ENCODE measurements around the gene MICALL1.
"Not testable (repeated sequence)": the region's sequence is repeated elsewhere in the genome, so short reads cannot be mapped to it uniquely, and the experiment has no call there.

MICALL1 gene

DNA sequence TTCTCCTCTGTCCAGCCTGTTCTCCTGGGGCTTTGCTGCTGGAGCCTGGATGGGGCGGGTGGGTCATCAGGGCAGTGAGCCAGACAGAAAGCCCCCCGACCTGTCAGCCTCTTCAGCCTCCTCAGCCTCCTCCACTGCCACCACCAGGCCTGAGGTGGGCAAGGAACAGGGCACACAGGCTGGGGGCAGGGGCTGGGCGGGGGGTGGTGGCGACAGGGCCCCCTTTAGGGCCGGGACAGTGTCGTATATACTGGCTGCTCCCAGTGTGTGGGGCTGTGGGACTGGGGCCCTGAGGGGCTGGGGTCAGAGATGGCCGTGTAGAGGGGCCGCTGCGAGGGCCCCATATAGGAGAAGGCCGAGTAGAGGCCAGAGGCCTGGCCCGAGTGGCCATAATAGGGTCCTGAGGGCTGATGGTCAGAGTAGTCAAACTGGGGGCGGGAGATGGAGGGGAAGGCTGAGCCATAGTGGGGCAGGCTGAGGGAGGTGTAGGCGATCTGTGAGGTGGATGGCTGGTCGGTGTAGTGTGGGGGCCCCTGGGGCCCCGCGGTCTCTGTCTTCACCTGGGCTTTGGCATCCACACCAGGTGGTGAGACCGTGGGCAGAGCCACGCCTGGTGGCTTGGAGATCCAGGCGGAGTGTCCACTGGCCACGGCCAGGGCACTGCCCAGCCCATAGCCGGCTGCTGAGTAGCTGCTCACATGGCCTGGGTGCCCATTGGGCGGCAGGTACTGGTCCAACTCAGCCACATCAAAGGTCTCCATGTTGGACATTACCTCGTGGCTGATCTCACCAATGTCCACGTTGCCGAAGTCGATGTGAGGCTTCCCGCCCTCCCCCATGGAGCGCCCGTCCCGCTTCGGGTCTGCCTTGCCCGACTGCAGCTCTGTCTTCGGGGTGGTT is 67.4 kb downstream of the MICALL1 start:
- H3K4me1 ChIP-seq (ENCODE audit: control insufficient read depth, insufficient read depth, low read length) = peaks cover 13% of the 10 kb centered on the region
- no peaks in the 10 kb centered on the region for H3K27me3 ChIP-seq (ENCODE audit: control insufficient read depth, insufficient read depth, low read length, poor library complexity, severe bottlenecking)
- no peak overlapping the region for H3K4me3 ChIP-seq (ENCODE audit: insufficient read depth, low read depth, low read length)
- H3K27ac ChIP-seq (ENCODE audit: insufficient read depth, low read depth, low read length, poor library complexity, severe bottlenecking) = no peak overlapping the region
- 94 to 96% methylated on average over 33 of the region's 33 CpGs for WGBS, 2 experiments
- H3K36me3 ChIP-seq (ENCODE audit: control insufficient read depth, insufficient read depth, low read length) = no peaks in the 10 kb centered on the region
- no peaks in the 10 kb centered on the region for H3K9me3 ChIP-seq (ENCODE audit: control insufficient read depth, low read length)

DNA sequence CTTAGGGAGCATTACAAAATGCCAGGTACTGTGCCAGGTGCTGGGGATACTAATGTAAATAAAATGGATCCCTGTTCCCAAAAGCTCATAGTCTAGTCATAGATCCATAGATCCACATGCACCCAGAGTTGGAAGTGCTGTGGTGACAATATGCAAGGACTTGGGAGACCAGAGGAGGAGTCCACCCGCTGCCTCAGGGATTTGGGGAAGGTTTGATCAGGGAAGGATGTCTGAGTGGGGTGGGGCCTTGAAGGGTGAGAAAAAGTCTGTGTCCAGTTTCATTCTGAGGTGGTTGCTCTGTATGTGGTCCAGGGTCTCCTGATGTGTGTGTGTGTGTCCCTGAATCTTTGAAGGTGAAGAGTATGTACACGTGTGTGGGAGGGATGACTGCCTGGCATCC is 69.1 kb downstream of the MICALL1 start:
- Histone ChIP-seq H3K4me1 (ENCODE audit: control insufficient read depth, insufficient read depth, low read length) (peaks cover 14% of the 10 kb centered on the region), H3K4me3 (ENCODE audit: insufficient read depth, low read depth, low read length) (no peak overlapping the region), H3K9me3 (ENCODE audit: control insufficient read depth, low read length) (no peaks in the 10 kb centered on the region), H3K27ac (ENCODE audit: insufficient read depth, low read depth, low read length, poor library complexity, severe bottlenecking) (no peak overlapping the region), H3K27me3 (ENCODE audit: control insufficient read depth, insufficient read depth, low read length, poor library complexity, severe bottlenecking) (no peaks in the 10 kb centered on the region), H3K36me3 (ENCODE audit: control insufficient read depth, insufficient read depth, low read length) (no peaks in the 10 kb centered on the region)
- WGBS, 2 experiments = 91 to 94% methylated on average over 2 of the region's 2 CpGs

DNA sequence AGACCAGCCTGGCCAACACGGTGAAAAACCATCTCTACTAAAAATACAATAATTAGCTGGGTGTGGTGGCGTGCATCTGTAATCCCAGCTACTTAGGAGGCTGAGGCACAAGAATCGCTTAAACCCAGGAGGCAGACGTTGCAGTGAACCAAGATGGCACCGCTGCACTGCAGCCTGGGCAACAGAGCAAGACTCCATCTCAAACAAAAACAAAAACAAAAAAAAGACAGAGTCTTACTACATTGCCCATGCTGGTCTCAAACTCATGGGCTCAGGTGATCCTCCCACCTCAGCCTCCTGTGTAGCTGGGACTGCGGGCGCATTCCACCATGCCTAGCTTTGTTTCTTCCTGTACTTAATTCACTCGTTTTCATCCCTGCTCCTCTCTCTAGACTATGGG is 69.9 kb downstream of the MICALL1 start:
- WGBS, 2 experiments = 92 to 94% methylated on average over 8 of the region's 8 CpGs
- H3K27me3 ChIP-seq (ENCODE audit: control insufficient read depth, insufficient read depth, low read length, poor library complexity, severe bottlenecking); H3K36me3 ChIP-seq (ENCODE audit: control insufficient read depth, insufficient read depth, low read length); H3K4me3 ChIP-seq (ENCODE audit: insufficient read depth, low read depth, low read length); H3K9me3 ChIP-seq (ENCODE audit: control insufficient read depth, low read length); H3K27ac ChIP-seq (ENCODE audit: insufficient read depth, low read depth, low read length, poor library complexity, severe bottlenecking): not testable (repeated sequence)
- H3K4me1 ChIP-seq (ENCODE audit: control insufficient read depth, insufficient read depth, low read length) = peaks cover 23% of the 10 kb centered on the region

DNA sequence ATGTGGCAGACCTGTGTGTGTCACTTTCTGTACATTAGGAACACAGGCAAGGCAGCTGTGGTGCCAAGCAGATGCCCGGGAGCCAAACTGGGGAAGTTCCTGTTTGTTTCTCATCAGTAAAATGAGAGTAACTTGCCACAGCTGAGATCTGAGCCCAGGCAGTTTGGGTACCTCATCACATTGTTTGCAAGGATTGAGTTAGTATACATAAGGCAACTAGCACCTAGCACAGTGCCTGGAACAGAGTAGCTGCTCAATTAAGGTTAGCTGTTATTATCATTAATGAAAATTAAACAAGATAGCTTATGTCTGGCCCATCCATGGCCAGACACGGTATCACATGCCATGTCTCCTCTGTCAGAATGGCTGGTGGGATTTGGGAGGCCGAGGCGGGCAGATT is 70.5 kb downstream of the MICALL1 start:
- Histone ChIP-seq H3K9me3 (ENCODE audit: control insufficient read depth, low read length) (no peaks in the 10 kb centered on the region), H3K27ac (ENCODE audit: insufficient read depth, low read depth, low read length, poor library complexity, severe bottlenecking) (no peak overlapping the region), H3K4me3 (ENCODE audit: insufficient read depth, low read depth, low read length) (no peak overlapping the region), H3K36me3 (ENCODE audit: control insufficient read depth, insufficient read depth, low read length) (no peaks in the 10 kb centered on the region), H3K27me3 (ENCODE audit: control insufficient read depth, insufficient read depth, low read length, poor library complexity, severe bottlenecking) (no peaks in the 10 kb centered on the region), H3K4me1 (ENCODE audit: control insufficient read depth, insufficient read depth, low read length) (peaks cover 21% of the 10 kb centered on the region)
- WGBS, 2 experiments = 94 to 97% methylated on average over 4 of the region's 4 CpGs

DNA sequence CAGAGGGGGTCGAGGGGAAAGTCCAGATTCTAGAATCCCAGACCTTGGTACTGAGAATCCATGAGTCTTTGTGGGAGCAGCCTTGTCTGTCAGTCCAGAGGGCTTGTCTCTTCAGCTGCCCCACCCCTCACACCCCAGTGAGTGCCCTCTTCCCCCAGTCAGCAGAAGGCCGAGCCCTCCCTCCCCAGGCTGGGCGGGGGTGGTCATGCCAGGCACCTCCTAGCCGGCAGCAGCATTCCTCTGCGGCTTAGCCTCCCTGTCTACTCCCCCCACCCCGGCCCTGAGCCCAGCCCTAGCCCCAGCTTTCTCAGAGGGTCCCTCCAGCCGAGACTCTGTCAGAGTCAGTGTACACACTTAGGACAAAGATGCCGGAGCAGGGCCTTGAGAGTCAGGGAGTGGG is 73.7 kb downstream of the MICALL1 start:
- Histone ChIP-seq H3K36me3 (ENCODE audit: control insufficient read depth, insufficient read depth, low read length) (no peaks in the 10 kb centered on the region), H3K4me1 (ENCODE audit: control insufficient read depth, insufficient read depth, low read length) (peaks cover 22% of the 10 kb centered on the region), H3K4me3 (ENCODE audit: insufficient read depth, low read depth, low read length) (no peak overlapping the region), H3K27me3 (ENCODE audit: control insufficient read depth, insufficient read depth, low read length, poor library complexity, severe bottlenecking) (peaks cover 28% of the 10 kb centered on the region), H3K9me3 (ENCODE audit: control insufficient read depth, low read length) (no peaks in the 10 kb centered on the region), H3K27ac (ENCODE audit: insufficient read depth, low read depth, low read length, poor library complexity, severe bottlenecking) (no peak overlapping the region)
- WGBS, 2 experiments = 38 to 40% methylated on average over 8 of the region's 8 CpGs

DNA sequence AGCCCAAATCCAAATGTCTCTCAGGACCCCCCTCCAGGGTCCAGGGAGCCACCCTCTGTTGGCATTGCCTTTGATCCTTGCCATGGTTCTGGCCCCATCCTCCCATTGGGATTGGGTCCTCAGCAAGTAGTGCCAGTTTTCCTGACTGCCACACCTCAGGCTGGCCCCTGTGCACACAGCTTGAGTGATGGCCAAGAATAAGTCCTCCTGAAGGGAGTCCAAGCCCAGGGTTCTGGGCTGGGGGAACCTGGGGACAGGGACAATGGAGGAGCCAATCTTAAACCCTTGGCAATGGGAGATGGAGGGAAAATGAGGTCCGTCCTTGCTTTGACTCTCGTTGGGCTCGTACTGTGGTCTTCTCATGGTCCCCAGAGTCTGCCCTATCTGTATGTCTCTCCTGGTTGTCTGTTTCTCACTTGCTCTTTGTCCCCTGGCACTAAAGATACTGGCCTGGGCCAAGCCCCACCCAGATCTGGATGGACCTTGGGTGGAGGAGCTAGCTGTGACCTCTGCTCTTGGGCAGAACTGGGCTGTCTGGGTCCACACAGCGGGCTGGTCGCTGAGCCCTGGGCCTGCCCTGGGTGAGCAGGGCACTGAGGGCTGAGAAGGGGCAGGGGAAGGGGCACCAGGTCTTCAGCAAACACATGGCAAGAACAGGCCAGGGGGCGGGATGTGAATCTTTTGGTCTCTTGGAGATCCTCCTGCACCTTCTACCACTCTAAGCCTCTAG is 75.3 kb downstream of the MICALL1 start:
- WGBS, 2 experiments = 92% methylated on average over 6 of the region's 6 CpGs
- Histone ChIP-seq H3K27ac (ENCODE audit: insufficient read depth, low read depth, low read length, poor library complexity, severe bottlenecking) (no peak overlapping the region), H3K36me3 (ENCODE audit: control insufficient read depth, insufficient read depth, low read length) (no peaks in the 10 kb centered on the region), H3K27me3 (ENCODE audit: control insufficient read depth, insufficient read depth, low read length, poor library complexity, severe bottlenecking) (peaks cover 29% of the 10 kb centered on the region), H3K4me3 (ENCODE audit: insufficient read depth, low read depth, low read length) (peak overlapping the region; percentile 0), H3K4me1 (ENCODE audit: control insufficient read depth, insufficient read depth, low read length) (peaks cover 31% of the 10 kb centered on the region), H3K9me3 (ENCODE audit: control insufficient read depth, low read length) (no peaks in the 10 kb centered on the region)

DNA sequence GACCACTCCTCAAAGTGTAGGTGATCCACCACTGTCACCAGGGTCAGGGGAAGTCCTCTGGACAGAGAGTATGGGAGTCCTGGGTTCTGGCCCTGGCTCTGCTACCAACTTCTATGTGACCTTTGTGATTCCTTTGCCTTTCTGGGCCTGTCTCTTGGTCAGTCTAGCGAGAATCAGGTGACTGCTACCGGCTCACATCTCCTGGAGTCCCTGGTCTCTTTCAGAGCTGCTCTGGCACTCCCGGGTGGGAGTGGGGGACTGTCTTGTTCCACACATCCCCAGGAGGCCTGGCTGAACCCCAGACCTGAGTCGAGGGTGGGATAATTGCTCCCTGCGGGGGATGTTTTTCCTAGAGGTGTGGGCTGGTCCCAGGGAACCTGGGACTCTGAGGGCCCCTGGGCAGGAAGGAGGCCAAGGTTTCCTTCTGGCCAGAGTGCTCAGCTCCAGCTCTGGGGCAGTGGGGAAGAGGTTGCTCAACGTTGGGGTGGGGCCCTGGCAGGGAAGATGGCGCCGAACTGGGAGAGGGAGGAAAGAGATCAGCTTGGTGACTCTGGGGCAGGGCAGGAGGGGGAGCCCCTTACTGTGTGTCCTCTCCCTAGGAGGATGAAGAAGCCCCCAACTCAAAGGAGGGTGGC is 76.2 kb downstream of the MICALL1 start:
- Histone ChIP-seq H3K4me3 (ENCODE audit: insufficient read depth, low read depth, low read length) (peak overlapping the region; percentile 1), H3K36me3 (ENCODE audit: control insufficient read depth, insufficient read depth, low read length) (no peaks in the 10 kb centered on the region)
- 90 to 93% methylated on average over 8 of the region's 8 CpGs for WGBS, 2 experiments

DNA sequence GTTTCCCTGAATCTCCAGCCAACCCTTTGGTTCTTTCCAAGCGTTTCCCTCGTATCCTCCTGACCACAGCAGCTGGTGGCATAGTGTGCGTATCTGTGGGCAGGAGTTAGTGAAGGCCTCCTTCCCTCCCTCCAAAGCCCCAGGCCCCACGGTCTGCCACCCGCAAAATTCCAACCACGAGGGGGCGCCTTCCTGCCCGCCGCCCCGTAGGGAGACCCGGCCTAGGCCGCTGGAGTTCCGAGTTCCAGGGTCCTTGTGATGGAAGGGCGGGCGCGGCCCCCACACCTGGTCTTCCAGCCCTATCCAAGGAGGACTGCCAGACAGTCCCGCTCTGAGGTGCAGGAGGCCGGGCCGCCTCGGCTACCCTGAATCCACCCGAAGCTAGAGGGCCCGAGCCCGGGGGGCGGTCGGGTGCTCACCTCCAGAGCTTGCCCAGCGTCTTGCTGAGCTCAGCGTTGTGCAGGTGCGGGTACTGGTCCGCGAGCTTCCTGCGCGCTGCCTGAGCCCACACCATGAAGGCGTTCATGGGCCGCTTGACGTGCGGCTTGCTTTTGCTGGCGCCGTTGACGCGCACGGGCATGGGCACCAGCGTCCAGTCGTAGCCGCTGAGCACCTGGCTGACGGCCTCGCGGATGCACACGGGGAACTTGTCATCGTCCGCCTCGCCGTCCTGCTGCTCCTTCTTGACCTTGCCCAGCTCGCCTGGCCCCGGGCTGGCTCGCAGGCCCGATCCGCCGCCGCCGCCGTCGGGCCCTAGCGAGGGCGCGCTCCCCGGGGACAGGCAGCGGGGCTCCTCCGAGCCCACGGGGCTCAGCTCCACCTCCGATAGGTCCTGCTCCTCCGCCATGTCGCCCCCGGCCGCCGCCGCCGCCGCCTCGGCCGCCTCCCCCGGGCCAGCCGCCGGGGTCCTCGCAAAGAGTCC is 77.1 kb downstream of the MICALL1 start:
- no peaks in the 10 kb centered on the region for H3K9me3 ChIP-seq (ENCODE audit: control insufficient read depth, low read length)
- H3K4me1 ChIP-seq (ENCODE audit: control insufficient read depth, insufficient read depth, low read length) = peaks cover 31% of the 10 kb centered on the region
- H3K36me3 ChIP-seq (ENCODE audit: control insufficient read depth, insufficient read depth, low read length) = no peaks in the 10 kb centered on the region
- no peak overlapping the region for H3K27ac ChIP-seq (ENCODE audit: insufficient read depth, low read depth, low read length, poor library complexity, severe bottlenecking)
- 11 to 12% methylated on average over 84 of the region's 84 CpGs for WGBS, 2 experiments
- H3K4me3 ChIP-seq (ENCODE audit: insufficient read depth, low read depth, low read length) = peak overlapping the region; percentile 33
- H3K27me3 ChIP-seq (ENCODE audit: control insufficient read depth, insufficient read depth, low read length, poor library complexity, severe bottlenecking) = peaks cover 29% of the 10 kb centered on the region

More for the DNA sequence above, 76.2 kb downstream of the MICALL1 start:
- H3K4me1 ChIP-seq (ENCODE audit: control insufficient read depth, insufficient read depth, low read length) = peaks cover 31% of the 10 kb centered on the region
- no peak overlapping the region for H3K27ac ChIP-seq (ENCODE audit: insufficient read depth, low read depth, low read length, poor library complexity, severe bottlenecking)
- no peaks in the 10 kb centered on the region for H3K9me3 ChIP-seq (ENCODE audit: control insufficient read depth, low read length)
- H3K27me3 ChIP-seq (ENCODE audit: control insufficient read depth, insufficient read depth, low read length, poor library complexity, severe bottlenecking) = peaks cover 29% of the 10 kb centered on the region

DNA sequence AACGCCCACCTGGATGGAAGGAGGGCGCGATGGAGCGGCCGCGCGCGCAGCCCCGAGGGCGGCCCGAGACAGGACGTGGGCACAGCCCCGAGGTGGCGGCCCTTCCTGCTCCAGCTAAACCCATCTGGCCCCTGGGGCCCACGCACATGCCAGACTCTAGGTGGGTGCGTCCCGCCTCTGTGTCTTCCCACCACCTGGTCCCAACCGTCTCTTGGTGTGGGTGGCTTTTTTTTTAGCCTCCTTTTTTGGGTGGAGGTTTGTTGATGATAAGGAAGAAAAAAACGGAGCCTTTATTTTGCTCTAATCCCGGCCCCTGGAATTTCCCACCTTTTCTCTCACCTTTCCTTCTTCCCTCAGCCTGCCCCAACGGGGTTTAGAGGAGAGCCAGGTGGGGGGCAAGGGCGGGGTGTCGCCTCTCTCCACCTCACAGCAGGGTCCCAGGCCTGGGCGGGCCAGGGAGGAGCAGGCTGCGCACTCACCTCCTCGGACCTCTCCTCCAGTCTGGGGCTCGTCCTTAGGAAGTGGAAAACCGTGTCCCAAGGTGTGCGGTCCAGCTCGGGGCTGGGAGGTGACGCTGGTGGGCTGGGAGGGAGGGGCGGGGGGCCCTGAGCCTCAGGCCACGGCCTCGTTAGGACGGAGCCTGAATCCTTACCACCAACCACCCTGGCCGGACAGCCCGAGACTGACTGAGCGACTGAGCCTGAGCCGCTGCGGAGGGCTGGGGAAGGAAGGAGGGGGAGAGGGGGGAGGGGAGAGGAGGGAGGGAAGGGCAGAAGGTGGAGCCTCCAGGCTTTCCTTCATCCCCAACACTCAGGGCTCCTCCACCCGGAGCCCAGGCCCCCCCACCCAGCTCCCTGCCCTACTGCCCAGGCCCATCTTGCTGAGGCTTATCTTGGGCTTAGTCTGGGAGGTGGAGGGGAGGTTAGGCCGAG is 78.0 kb downstream of the MICALL1 start, which contains the start of gene SOX10:
Gene SOX10 (minus strand): TSS at position 696 of the 932 bp plus-strand sequence. CDS start 771 bp downstream, outside the sequence.
- H3K4me1 ChIP-seq (ENCODE audit: control insufficient read depth, insufficient read depth, low read length) = peaks cover 31% of the 10 kb centered on the region

More for the DNA sequence above, 78.0 kb downstream of the MICALL1 start, which contains the start of gene SOX10:
- H3K27ac ChIP-seq (ENCODE audit: insufficient read depth, low read depth, low read length, poor library complexity, severe bottlenecking) = no peak within 1 kb of the TSS
- 5 to 7% methylated on average over 32 to 42 of the region's 42 CpGs for WGBS, 2 experiments
- H3K9me3 ChIP-seq (ENCODE audit: control insufficient read depth, low read length) = no peaks in the 10 kb centered on the region
- H3K36me3 ChIP-seq (ENCODE audit: control insufficient read depth, insufficient read depth, low read length) = no peaks in the 10 kb centered on the region
- peaks cover 29% of the 10 kb centered on the region for H3K27me3 ChIP-seq (ENCODE audit: control insufficient read depth, insufficient read depth, low read length, poor library complexity, severe bottlenecking)
- H3K4me3 ChIP-seq (ENCODE audit: insufficient read depth, low read depth, low read length) = peak within 1 kb of the TSS; percentile 33
